Retinal pigment epithelial cell (primary cell): ENCODE results near the gene DNASE2B.
A peak's percentile ranks its signal among the peaks of the same experiment; 100 is the strongest.
"Not testable (repeated sequence)": the region's sequence is repeated elsewhere in the genome, so short reads cannot be mapped to it uniquely, and the experiment has no call there.

ENCODE experiments used
- DNase-seq: peaks from one replicate; pipeline ENCODE4 v3.0.0-alpha.2; 2010; ENCODE audit warnings: low read depth
- H3K4me3 ChIP-seq: 2 replicates; pipeline ENCODE4 v1.5.1; 2011; ENCODE audit warnings: mild to moderate bottlenecking, low read length, control low read depth, moderate library complexity
- TF ChIP-seq, protein P1 (sequence below): conservative IDR thresholded peaks from 2 replicates; pipeline ENCODE4 v1.5.1; 2011; ENCODE audit warnings: low read depth, low read length, control low read depth, inconsistent platforms

Gene DNASE2B

DNA sequence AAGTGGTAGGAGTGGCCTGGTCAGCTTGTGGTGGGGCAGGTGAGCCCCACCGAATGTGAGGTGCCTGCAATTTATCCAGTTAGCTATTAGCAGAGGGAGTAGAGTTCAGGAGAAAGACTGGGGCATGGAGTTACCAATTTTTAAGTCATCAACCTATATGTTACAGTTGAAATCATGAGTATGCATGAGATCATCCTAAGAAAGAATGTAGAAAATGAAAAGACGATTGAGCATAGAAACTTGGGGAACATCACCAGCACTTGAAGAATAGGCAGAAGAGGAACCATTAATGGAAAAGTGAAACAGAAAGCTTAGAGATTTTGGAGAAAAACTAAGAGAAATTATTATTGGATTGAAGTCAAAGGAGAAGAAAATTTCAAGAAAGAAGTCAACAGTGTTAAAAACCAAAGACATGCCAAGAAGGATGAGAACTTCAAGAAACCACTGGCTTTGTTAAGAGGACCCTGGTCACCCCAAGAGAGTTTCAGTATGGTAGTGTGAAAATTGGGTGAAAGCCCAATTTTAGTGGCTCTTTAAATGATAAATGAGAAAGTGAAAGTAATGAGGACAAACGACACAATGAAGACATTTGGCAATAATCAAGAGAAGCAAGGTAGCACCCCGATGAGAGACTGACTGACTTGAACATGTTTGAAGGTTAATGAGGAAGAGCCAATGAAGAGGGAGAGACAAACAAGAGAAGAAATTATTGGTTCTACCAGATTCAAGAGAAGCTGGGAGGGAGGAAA is 36.7 kb downstream of the DNASE2B start:
- no peak for DNase-seq
- H3K4me3 ChIP-seq, result no peak overlapping the region
- TF ChIP-seq, protein P1, sequence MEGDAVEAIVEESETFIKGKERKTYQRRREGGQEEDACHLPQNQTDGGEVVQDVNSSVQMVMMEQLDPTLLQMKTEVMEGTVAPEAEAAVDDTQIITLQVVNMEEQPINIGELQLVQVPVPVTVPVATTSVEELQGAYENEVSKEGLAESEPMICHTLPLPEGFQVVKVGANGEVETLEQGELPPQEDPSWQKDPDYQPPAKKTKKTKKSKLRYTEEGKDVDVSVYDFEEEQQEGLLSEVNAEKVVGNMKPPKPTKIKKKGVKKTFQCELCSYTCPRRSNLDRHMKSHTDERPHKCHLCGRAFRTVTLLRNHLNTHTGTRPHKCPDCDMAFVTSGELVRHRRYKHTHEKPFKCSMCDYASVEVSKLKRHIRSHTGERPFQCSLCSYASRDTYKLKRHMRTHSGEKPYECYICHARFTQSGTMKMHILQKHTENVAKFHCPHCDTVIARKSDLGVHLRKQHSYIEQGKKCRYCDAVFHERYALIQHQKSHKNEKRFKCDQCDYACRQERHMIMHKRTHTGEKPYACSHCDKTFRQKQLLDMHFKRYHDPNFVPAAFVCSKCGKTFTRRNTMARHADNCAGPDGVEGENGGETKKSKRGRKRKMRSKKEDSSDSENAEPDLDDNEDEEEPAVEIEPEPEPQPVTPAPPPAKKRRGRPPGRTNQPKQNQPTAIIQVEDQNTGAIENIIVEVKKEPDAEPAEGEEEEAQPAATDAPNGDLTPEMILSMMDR, result no peak

- no peak overlapping the region for H3K4me3 ChIP-seq
- TF ChIP-seq, protein P1, result no peak
- DNase-seq, result no peak
Measured at GRCh38 chr1:84436876-84437655, 38.8 kb downstream of the DNASE2B start.

- DNase-seq, result peak; percentile 46
- H3K4me3 ChIP-seq, result no peak overlapping the region
- TF ChIP-seq, protein P1, result peak; percentile 55
Measured at GRCh38 chr1:84442256-84442655, 44.0 kb downstream of the DNASE2B start.

- not testable (repeated sequence) for H3K4me3 ChIP-seq, DNase-seq
Measured at GRCh38 chr1:84442747-84443646, 44.7 kb downstream of the DNASE2B start.

DNA sequence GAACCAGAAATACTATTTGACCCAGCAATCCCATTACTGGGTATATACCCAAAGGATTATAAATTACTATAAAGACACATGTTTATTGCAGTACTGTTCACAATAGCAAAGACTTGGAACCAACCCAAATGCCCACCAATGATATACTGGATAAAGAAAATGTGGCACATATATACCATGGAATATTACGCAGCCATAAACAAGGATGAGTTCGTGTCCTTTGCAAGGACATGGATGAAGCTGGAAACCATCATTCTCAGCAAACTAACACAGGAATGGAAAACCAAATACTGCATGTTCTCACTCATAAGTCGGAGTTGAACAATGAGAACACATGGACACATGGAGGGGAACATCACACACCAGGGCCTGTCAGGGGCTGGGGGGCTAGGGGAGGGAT is 50.4 kb downstream of the DNASE2B start:
- not testable (repeated sequence) for DNase-seq, H3K4me3 ChIP-seq

DNA sequence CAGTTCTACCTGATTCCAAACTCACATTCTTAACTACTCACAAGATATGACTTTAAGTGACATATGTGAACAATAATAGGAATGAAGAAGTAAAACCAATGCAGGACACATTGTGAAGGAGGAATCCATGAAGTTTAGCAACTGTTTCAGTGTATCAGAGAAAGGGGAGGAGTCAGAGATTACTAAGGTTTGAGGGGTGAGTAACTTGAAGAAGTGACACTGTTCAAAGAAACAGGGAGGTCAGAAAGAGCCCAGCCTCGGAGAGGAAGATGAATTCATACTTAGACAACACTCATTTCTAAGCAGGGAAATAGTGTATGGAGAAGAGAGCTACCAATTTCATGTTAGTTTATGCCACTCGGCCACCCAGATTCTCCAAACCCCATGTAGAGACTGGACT is 52.6 kb downstream of the DNASE2B start:
- TF ChIP-seq, protein P1, result no peak
- no peak for DNase-seq
- H3K4me3 ChIP-seq, result no peak overlapping the region

DNA sequence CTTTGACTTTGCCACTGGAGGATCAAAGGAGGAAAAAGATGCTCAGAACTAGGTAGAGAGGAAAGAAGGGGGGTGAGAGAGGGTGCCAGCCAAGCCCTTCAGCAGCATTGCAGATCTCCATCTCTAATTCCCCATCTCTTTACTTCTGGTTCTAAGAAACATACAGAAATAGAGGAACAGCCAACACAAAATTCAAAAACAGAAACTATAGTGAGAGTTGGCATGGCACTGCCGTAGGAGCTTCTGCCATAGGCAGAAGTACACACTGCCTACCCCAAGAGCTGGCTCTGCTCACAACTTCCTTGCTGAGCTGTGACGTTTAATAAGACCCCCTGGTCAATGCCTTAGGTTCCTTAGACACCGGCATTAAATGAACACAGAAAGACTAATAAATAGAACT is 54.2 kb downstream of the DNASE2B start:
- TF ChIP-seq, protein P1, result no peak
- H3K4me3 ChIP-seq, result no peak overlapping the region
- DNase-seq, result no peak
